Ovary (tissue), 9 donors: ENCODE measurements around the gene EVX2. TPM values are rescaled to one million over a fixed set of nuclear protein-coding genes. Genes with fewer than 3 reads are reported as not detected.

Source experiments
- DNase-seq, 5 donors: peaks; one replicate each; pipeline ENCODE4 v3.0.0-alpha.2; 2019 to 2020
- H3K27ac ChIP-seq, 2 donors: fragments of 200-600 bp; one replicate each; pipeline versions ENCODE4 v1.5.1 to v1.8.0; 2019 to 2022
- H3K27me3 ChIP-seq: fragments of 200-600 bp; one replicate; pipeline ENCODE4 v1.8.0; 2022
- H3K36me3 ChIP-seq: fragments of 200-600 bp; sonication (generic); one replicate; pipeline ENCODE4 v1.5.1; 2019
- H3K4me1 ChIP-seq: one replicate; pipeline ENCODE4 v1.8.1; 2013; ENCODE audit warnings: mild to moderate bottlenecking, moderate library complexity; ENCODE audit not compliant: insufficient read depth
- H3K4me3 ChIP-seq: fragments of 200-600 bp; sonication (generic); one replicate; pipeline ENCODE4 v1.5.1; 2017
- H3K9me3 ChIP-seq, 2 donors: fragments of 200-600 bp in 1 of 2; sonication (generic) in 1 of 2; one replicate each; pipeline versions ENCODE4 v1.5.1 to v1.8.1; 2013 to 2019; ENCODE audit warnings: mild to moderate bottlenecking in 1 of 2, moderate library complexity in 1 of 2
- CTCF ChIP-seq, 3 donors: fragments of 450-650 bp in 2 of 3; fragments of 200-600 bp in 1 of 3; IDR thresholded peaks; one replicate each; pipeline versions ENCODE4 v1.5.1 to v1.8.0; 2016 to 2022; ENCODE audit warnings: antibody characterized with exemption in 3 of 3, mild to moderate bottlenecking in 1 of 3
- EP300 ChIP-seq: sonication (generic); formaldehyde crosslinking; IDR thresholded peaks from one replicate; pipeline ENCODE4 v1.6.1; 2017; ENCODE audit warnings: antibody characterized with exemption
- POLR2A ChIP-seq: fragments of 450-650 bp; IDR thresholded peaks from one replicate; pipeline ENCODE4 v1.6.1; 2017; ENCODE audit warnings: antibody characterized with exemption, mild to moderate bottlenecking, moderate library complexity
- WGBS, 3 donors: extraction: QIAGEN DNeasy Blood & Tissue Kit in 1 of 3; methylation state at CpG; one replicate each; pipeline versions ENCODE4 v1.1.5 to v1.1.7; 2013 to 2017; 5-methylcytosine and 5-hydroxymethylcytosine counted together
- intact Hi-C, 4 donors: fragments of 100-400 bp; cut with DNase I; formaldehyde crosslinking; loops; one replicate each; pipeline versions ENCODE4 v1.11.0 to v1.15.1; 2022 to 2023
- polyA plus RNA-seq, 2 donors: library from polyadenylated mRNA; stranded (reverse); fragments of 200-250 nt in 1 of 2; fragments of 350-450 nt in 1 of 2; fragmentation: Illumina TruSeq in 1 of 2; extraction: RNeasy Lipid Tissue Mini Kit (QIAGEN cat#74804) in 1 of 2; gene quantifications; one replicate each; pipeline ENCODE4 v1.2.3, GENCODE V29; 2013 to 2014
- total RNA-seq, 7 donors: library from RNA; depleted of rRNA in 2 of 7; stranded (reverse); fragments of >200 nt in 2 of 7; fragmentation: NEBNext Ultra II Directional in 3 of 7; extraction: Animal tissue kit (Norgen Biotek cat#: 25700) in 3 of 7; gene quantifications; one replicate each; pipeline versions ENCODE4 v1.1.0 to v1.2.4, GENCODE V29; 2016 to 2023
- donor health status: DM: no; HTN: no; CAD: no; lungs with moderate emphysema.
- donor health status: DM: no; HTN: no; CAD: no.
- donor health status: Bipolar disorder and iron deficiency.
- donor health status: DM: yes; HTN: yes; CAD: no.
- donor health status: DM: no; HTN: no; CAD: no.
- donor health status: DM: yes; HTN: yes; CAD: no.

Gene EVX2
- total and polyA plus RNA-seq, 9 donors: not detected

GRCh38 chr2:176105078-176105729, 21.4 kb upstream of the EVX2 start:
- 18 to 55% (median 25%) methylated on average over 25 of the region's 25 CpGs for WGBS, 3 donors

GRCh38 chr2:176104316-176105077, 20.7 kb upstream of the EVX2 start:
- Histone ChIP-seq H3K4me3 (peak overlapping the region; percentile 32), H3K9me3 (peaks cover 0 to 3% of the 10 kb centered on the region in 2 donors), H3K4me1 (peaks cover 5% of the 10 kb centered on the region), H3K27ac (no peak overlapping the region), H3K36me3 (no peaks in the 10 kb centered on the region), H3K27me3 (peaks cover 6% of the 10 kb centered on the region)
- intact Hi-C loops: loop anchor here in 2 of 4 donors (5.0 to 10.0 kb wide), 2 partner anchors 417 to 1770 kb away; partner anchors contain the start of gene SP9 (in 1 of the 2)
- TF ChIP-seq EP300: no peak
- TF ChIP-seq POLR2A: no peak
- no peak for TF ChIP-seq CTCF (IDR thresholded peaks at IDR 0.05)
- WGBS, 3 donors: 6 to 14% (median 6%) methylated on average over 46 to 56 of the region's 56 CpGs
- DNase-seq: peak in 1 of 5 donors; percentile 15

More at GRCh38 chr2:176105078-176105729, 21.4 kb upstream of the EVX2 start:
- peak in 1 of 5 donors; percentile 9 for DNase-seq
- TF ChIP-seq CTCF (IDR thresholded peaks at IDR 0.05): no peak
- TF ChIP-seq POLR2A: no peak
- TF ChIP-seq EP300: no peak
- no peaks in the 10 kb centered on the region for H3K27me3 ChIP-seq
- intact Hi-C loops: loop anchor here in 1 of 4 donors (10.0 kb wide), 1 partner anchor 1770 kb away; the partner anchor contains the start of gene SP9
- H3K9me3 ChIP-seq: no peaks in the 10 kb centered on the region
- H3K4me3 ChIP-seq: peak overlapping the region; percentile 32
- no peak overlapping the region for H3K27ac ChIP-seq
- peaks cover 5% of the 10 kb centered on the region for H3K4me1 ChIP-seq
- H3K36me3 ChIP-seq: no peaks in the 10 kb centered on the region

GRCh38 chr2:176103742-176104315, 20.1 kb upstream of the EVX2 start:
- H3K4me3 ChIP-seq: peak overlapping the region; percentile 32
- H3K27me3 ChIP-seq: peaks cover 6% of the 10 kb centered on the region
- no peak overlapping the region for H3K27ac ChIP-seq
- intact Hi-C loops: loop anchor here in 2 of 4 donors (5.0 to 10.0 kb wide), 2 partner anchors 417 to 1769 kb away; partner anchors contain the start of gene SP9 (in 1 of the 2)
- TF ChIP-seq EP300 (no peak), POLR2A (no peak), CTCF (IDR thresholded peaks at IDR 0.05) (no peak)
- peaks cover 5% of the 10 kb centered on the region for H3K4me1 ChIP-seq
- peaks cover 0 to 3% of the 10 kb centered on the region in 2 donors for H3K9me3 ChIP-seq
- DNase-seq: no peak
- 11 to 19% (median 12%) methylated on average over 17 of the region's 17 CpGs for WGBS, 3 donors
- no peaks in the 10 kb centered on the region for H3K36me3 ChIP-seq

- Histone ChIP-seq H3K27ac (no peak overlapping the region), H3K9me3 (peaks cover 0 to 3% of the 10 kb centered on the region in 2 donors), H3K4me3 (no peak overlapping the region), H3K36me3 (no peaks in the 10 kb centered on the region), H3K27me3 (peaks cover 6% of the 10 kb centered on the region), H3K4me1 (peaks cover 5% of the 10 kb centered on the region)
- DNase-seq: no peak
- WGBS, 3 donors: 51 to 74% (median 64%) methylated on average over 7 of the region's 7 CpGs
- TF ChIP-seq EP300 (no peak), CTCF (IDR thresholded peaks at IDR 0.05) (no peak), POLR2A (no peak)
- intact Hi-C loops: loop anchor here in 2 of 4 donors (5.0 to 10.0 kb wide), 2 partner anchors 416 to 1768 kb away; partner anchors contain the start of gene SP9 (in 1 of the 2)
These were observed 19.4 kb upstream of the EVX2 start for GRCh38 chr2:176103194-176103593.
